Natural killer cell (primary cell): ENCODE data around the gene AOPEP. TPM values are rescaled to one million over a fixed set of nuclear protein-coding genes. Genes with fewer than 3 reads are reported as not detected.

Source experiments
- ATAC-seq, 3 donors: fragments of 150-1000 bp in 2 of 3; fragments of 200-7000 bp in 1 of 3; cut with Tn5 transposase; 1 replicate in 1 of 3; 2 replicates in 2 of 3; pipeline ENCODE4 v1.10.0; 2021; ENCODE audit warnings: mild to moderate bottlenecking in 2 of 3, moderate library complexity in 2 of 3
- DNase-seq, 2 donors: peaks; one replicate each; pipeline versions ENCODE4 v3.0.0 to v3.0.0-alpha.2; 2013 to 2021; ENCODE audit warnings: mixed read lengths in 1 of 2
- H3K27ac ChIP-seq: one replicate; pipeline ENCODE4 v1.5.1; 2013; ENCODE audit warnings: mild to moderate bottlenecking, low read length
- H3K27me3 ChIP-seq: one replicate; pipeline ENCODE4 v1.6.1; 2013; ENCODE audit warnings: low read length; ENCODE audit not compliant: control insufficient read depth, insufficient read depth
- H3K36me3 ChIP-seq: one replicate; pipeline ENCODE4 v1.6.1; 2013; ENCODE audit warnings: low read length; ENCODE audit not compliant: control insufficient read depth, insufficient read depth
- H3K4me1 ChIP-seq: one replicate; pipeline ENCODE4 v1.6.1; 2013; ENCODE audit warnings: low read length; ENCODE audit not compliant: control insufficient read depth, insufficient read depth
- H3K4me3 ChIP-seq: one replicate; pipeline ENCODE4 v1.5.1; 2013; ENCODE audit warnings: low read length
- H3K9me3 ChIP-seq: one replicate; pipeline ENCODE4 v1.6.1; 2013; ENCODE audit warnings: low read length; ENCODE audit not compliant: control insufficient read depth, insufficient read depth
- H3K27ac Mint-ChIP-seq, 2 donors: one replicate each; pipeline ENCODE4 v1.8.0; 2022; ENCODE audit warnings: mild to moderate bottlenecking in 2 of 2, mixed read lengths in 2 of 2, moderate library complexity in 1 of 2
- H3K27me3 Mint-ChIP-seq, 2 donors: one replicate each; pipeline ENCODE4 v1.8.0; 2022; ENCODE audit warnings: low read depth in 2 of 2, mixed read lengths in 2 of 2
- H3K36me3 Mint-ChIP-seq: one replicate; pipeline ENCODE4 v1.8.0; 2022; ENCODE audit warnings: mixed read lengths
- H3K4me1 Mint-ChIP-seq, 2 donors: one replicate each; pipeline ENCODE4 v1.8.0; 2022; ENCODE audit warnings: mixed read lengths in 2 of 2
- H3K4me3 Mint-ChIP-seq: one replicate; pipeline ENCODE4 v1.8.0; 2022; ENCODE audit warnings: mild to moderate bottlenecking, moderate library complexity, mixed read lengths
- H3K9me3 Mint-ChIP-seq, 2 donors: one replicate each; pipeline ENCODE4 v1.8.0; 2022; ENCODE audit warnings: mixed read lengths in 2 of 2
- CTCF ChIP-seq: fragments of 200-600 bp; IDR thresholded peaks from one replicate; pipeline ENCODE4 v1.8.0; 2022; ENCODE audit warnings: antibody characterized with exemption
- WGBS: methylation state at CpG from one replicate; pipeline ENCODE4 v1.1.7; 2013; ENCODE audit warnings: missing lambda C conversion rate; ENCODE audit not compliant: insufficient coverage; 5-methylcytosine and 5-hydroxymethylcytosine counted together
- intact Hi-C: fragments of 100-400 bp; cut with micrococcal nuclease; formaldehyde crosslinking; loops from one replicate; pipeline ENCODE4 v1.14.2; 2022
- total RNA-seq, 4 donors: library from RNA; stranded (reverse); fragments of 120-200 nt in 1 of 4; gene quantifications; one replicate each; pipeline versions ENCODE4 v1.2.3 to v1.2.4, GENCODE V29; 2013 to 2022

Gene AOPEP
- total RNA-seq, 3 donors from 2014 or later (not counting 1 experiment from before 2014, with no cell fraction given) = 20.1 to 22.6 (median 20.6) TPM

GRCh38 chr9:94850540-94851434, 124.3 kb downstream of the AOPEP start:
- Mint-ChIP-seq H3K27ac (no peak overlapping the region), H3K36me3 (no peaks in the 10 kb centered on the region), H3K4me3 (no peak overlapping the region), H3K27me3 (no peaks in the 10 kb centered on the region), H3K9me3 (no peaks in the 10 kb centered on the region), H3K4me1 (peaks cover 5 to 22% of the 10 kb centered on the region in 2 donors)
- H3K27ac ChIP-seq = no peak overlapping the region
- DNase-seq (no peak), ATAC-seq (no peak)
- WGBS = 91% methylated on average over 14 of the region's 14 CpGs
- no peaks in the 10 kb centered on the region for H3K4me1 ChIP-seq
- H3K4me3 ChIP-seq = no peak overlapping the region
- no peaks in the 10 kb centered on the region for H3K36me3 ChIP-seq
- H3K27me3 ChIP-seq = no peaks in the 10 kb centered on the region
- TF ChIP-seq CTCF = no peak
- intact Hi-C loops = no loop called here
- H3K9me3 ChIP-seq = no peaks in the 10 kb centered on the region

- no peaks in the 10 kb centered on the region for H3K27me3 Mint-ChIP-seq
- Histone ChIP-seq H3K36me3 (no peaks in the 10 kb centered on the region), H3K4me3 (no peak overlapping the region), H3K27me3 (no peaks in the 10 kb centered on the region), H3K9me3 (no peaks in the 10 kb centered on the region), H3K27ac (no peak overlapping the region), H3K4me1 (no peaks in the 10 kb centered on the region)
- no peak for ATAC-seq
- no peaks in the 10 kb centered on the region for H3K36me3 Mint-ChIP-seq
- no peak overlapping the region for H3K4me3 Mint-ChIP-seq
- no peak for DNase-seq
- H3K9me3 Mint-ChIP-seq = no peaks in the 10 kb centered on the region
- TF ChIP-seq CTCF = no peak
- H3K27ac Mint-ChIP-seq = no peak overlapping the region
- H3K4me1 Mint-ChIP-seq = peaks cover 5 to 16% of the 10 kb centered on the region in 2 donors
- 91% methylated on average over 4 of the region's 4 CpGs for WGBS
- intact Hi-C loops = no loop called here
Measured at GRCh38 chr9:94851467-94851866, 125.0 kb downstream of the AOPEP start.

GRCh38 chr9:94851892-94852291, 125.4 kb downstream of the AOPEP start:
- DNase-seq (no peak), ATAC-seq (no peak)
- TF ChIP-seq CTCF = no peak
- H3K27me3 ChIP-seq = no peaks in the 10 kb centered on the region
- no peaks in the 10 kb centered on the region for H3K4me1 ChIP-seq
- peaks cover 5 to 12% of the 10 kb centered on the region in 2 donors for H3K4me1 Mint-ChIP-seq
- no peak overlapping the region for H3K4me3 Mint-ChIP-seq
- H3K9me3 Mint-ChIP-seq = no peaks in the 10 kb centered on the region
- no peaks in the 10 kb centered on the region for H3K36me3 ChIP-seq
- H3K4me3 ChIP-seq = no peak overlapping the region
- intact Hi-C loops = no loop called here
- H3K36me3 Mint-ChIP-seq = no peaks in the 10 kb centered on the region
- WGBS = 84% methylated on average over 5 of the region's 5 CpGs
- H3K9me3 ChIP-seq = no peaks in the 10 kb centered on the region
- no peak overlapping the region for H3K27ac Mint-ChIP-seq
- H3K27me3 Mint-ChIP-seq = no peaks in the 10 kb centered on the region
- no peak overlapping the region for H3K27ac ChIP-seq
